Activated T-helper 2 cell treated with anti-CD3 and anti-CD28 coated beads, Interferon-gamma antibody, Interleukin-2, Interleukin-4, amounts not matched to agents 10 μg/mL and 5 μg/mL and 100 μg/mL, durations not matched to agents 14 hours and 24 hours and 36 hours (primary cell): ENCODE measurements around the gene CLN6. TPM values are rescaled to one million over a fixed set of nuclear protein-coding genes. Genes with fewer than 3 reads are reported as not detected.
"Not testable (repeated sequence)": the region's sequence is repeated elsewhere in the genome, so short reads cannot be mapped to it uniquely, and the experiment has no call there.

Experiments
- DNase-seq: peaks from one replicate; pipeline ENCODE4 v3.0.0; 2021; ENCODE audit warnings: low spot score
- H3K27ac Mint-ChIP-seq: one replicate; pipeline ENCODE4 v1.8.0; 2021; ENCODE audit warnings: mixed read lengths
- H3K27me3 Mint-ChIP-seq: one replicate; pipeline ENCODE4 v1.8.0; 2021; ENCODE audit warnings: low read depth, mixed read lengths
- H3K36me3 Mint-ChIP-seq: one replicate; pipeline ENCODE4 v1.8.0; 2021; ENCODE audit warnings: low read depth, mixed read lengths
- H3K4me1 Mint-ChIP-seq: one replicate; pipeline ENCODE4 v1.8.0; 2021; ENCODE audit warnings: low read depth, mixed read lengths
- H3K4me3 Mint-ChIP-seq: one replicate; pipeline ENCODE4 v1.8.0; 2021; ENCODE audit warnings: low read depth, mild to moderate bottlenecking, moderate library complexity, mixed read lengths
- H3K9me3 Mint-ChIP-seq: one replicate; pipeline ENCODE4 v1.8.0; 2021; ENCODE audit warnings: mixed read lengths
- intact Hi-C: fragments of 100-400 bp; cut with micrococcal nuclease; formaldehyde crosslinking; loops from one replicate; pipeline ENCODE4 v1.15.1; 2023
- total RNA-seq: library from RNA; stranded (reverse); gene quantifications from 2 replicates; pipeline ENCODE4 v1.2.3, GENCODE V29; 2022

CLN6 gene
- total RNA-seq, 1 donor from 2014 or later = 82.4 TPM

- Mint-ChIP-seq H3K27me3 (no peaks in the 10 kb centered on the region), H3K4me3 (peak overlapping the region; percentile 94), H3K9me3 (no peaks in the 10 kb centered on the region), H3K4me1 (peaks cover 37% of the 10 kb centered on the region), H3K27ac (peak overlapping the region; percentile 26), H3K36me3 (peaks cover 33% of the 10 kb centered on the region)
- intact Hi-C loops = loop anchor here (2.0 to 5.0 kb wide), 2 partner anchors 50 to 173 kb away; partner anchors contain the start of genes FEM1B and PIAS1
- DNase-seq = no peak
Observed at GRCh38 chr15:68227643-68228142, 1.8 kb downstream of the CLN6 start.

- peaks cover 37% of the 10 kb centered on the region for H3K4me1 Mint-ChIP-seq
- H3K36me3 Mint-ChIP-seq = peaks cover 37% of the 10 kb centered on the region
- intact Hi-C loops = loop anchor here (5.0 kb wide), 1 partner anchor 52 kb away; the partner anchor contains the start of gene FEM1B
- H3K4me3 Mint-ChIP-seq, H3K27me3 Mint-ChIP-seq, DNase-seq, H3K9me3 Mint-ChIP-seq, H3K27ac Mint-ChIP-seq: not testable (repeated sequence)
Observed at GRCh38 chr15:68225442-68225841, 4.1 kb downstream of the CLN6 start.

GRCh38 chr15:68224546-68225250 lies 4.8 kb downstream of the CLN6 start:
- no peaks in the 10 kb centered on the region for H3K9me3 Mint-ChIP-seq
- H3K4me3 Mint-ChIP-seq = no peak overlapping the region
- intact Hi-C loops = loop anchor here (5.0 kb wide), 1 partner anchor 53 kb away; the partner anchor contains the start of gene FEM1B
- H3K36me3 Mint-ChIP-seq = peaks cover 37% of the 10 kb centered on the region
- no peak for DNase-seq
- peaks cover 32% of the 10 kb centered on the region for H3K4me1 Mint-ChIP-seq
- H3K27me3 Mint-ChIP-seq = no peaks in the 10 kb centered on the region
- H3K27ac Mint-ChIP-seq = peak overlapping the region; percentile 18

GRCh38 chr15:68224108-68224507 lies 5.4 kb downstream of the CLN6 start:
- H3K4me1 Mint-ChIP-seq = peaks cover 32% of the 10 kb centered on the region
- DNase-seq = no peak
- no peaks in the 10 kb centered on the region for H3K27me3 Mint-ChIP-seq
- no peak overlapping the region for H3K4me3 Mint-ChIP-seq
- H3K9me3 Mint-ChIP-seq = no peaks in the 10 kb centered on the region
- H3K27ac Mint-ChIP-seq = no peak overlapping the region
- intact Hi-C loops = no loop called here
- H3K36me3 Mint-ChIP-seq = peaks cover 37% of the 10 kb centered on the region

- peaks cover 25% of the 10 kb centered on the region for H3K4me1 Mint-ChIP-seq
- H3K27me3 Mint-ChIP-seq = no peaks in the 10 kb centered on the region
- intact Hi-C loops = no loop called here
- no peak for DNase-seq
- no peak overlapping the region for H3K27ac Mint-ChIP-seq
- H3K9me3 Mint-ChIP-seq = no peaks in the 10 kb centered on the region
- peaks cover 39% of the 10 kb centered on the region for H3K36me3 Mint-ChIP-seq
- no peak overlapping the region for H3K4me3 Mint-ChIP-seq
Observed at GRCh38 chr15:68223171-68223570, 6.4 kb downstream of the CLN6 start.

GRCh38 chr15:68222432-68222743 lies 7.1 kb downstream of the CLN6 start:
- H3K27ac Mint-ChIP-seq, intact Hi-C loops, H3K9me3 Mint-ChIP-seq, DNase-seq, H3K4me3 Mint-ChIP-seq, H3K27me3 Mint-ChIP-seq: not testable (repeated sequence)
- Mint-ChIP-seq H3K36me3 (peaks cover 41% of the 10 kb centered on the region), H3K4me1 (peaks cover 20% of the 10 kb centered on the region)

- H3K4me1 Mint-ChIP-seq = peaks cover 17% of the 10 kb centered on the region
- DNase-seq, intact Hi-C loops: not testable (repeated sequence)
Observed at GRCh38 chr15:68221530-68222431, 7.7 kb downstream of the CLN6 start.

GRCh38 chr15:68220967-68221366 lies 8.6 kb downstream of the CLN6 start:
- no peaks in the 10 kb centered on the region for H3K27me3 Mint-ChIP-seq
- intact Hi-C loops = no loop called here
- DNase-seq = no peak
- H3K36me3 Mint-ChIP-seq = peaks cover 45% of the 10 kb centered on the region
- peaks cover 13% of the 10 kb centered on the region for H3K4me1 Mint-ChIP-seq
- no peaks in the 10 kb centered on the region for H3K9me3 Mint-ChIP-seq
- H3K27ac Mint-ChIP-seq = no peak overlapping the region
- H3K4me3 Mint-ChIP-seq = no peak overlapping the region

More at GRCh38 chr15:68221530-68222431, 7.7 kb downstream of the CLN6 start:
- H3K27me3 Mint-ChIP-seq, H3K27ac Mint-ChIP-seq, H3K9me3 Mint-ChIP-seq, H3K4me3 Mint-ChIP-seq: not testable (repeated sequence)
- H3K36me3 Mint-ChIP-seq = peaks cover 41% of the 10 kb centered on the region

GRCh38 chr15:68220489-68220888 lies 9.0 kb downstream of the CLN6 start:
- Mint-ChIP-seq H3K4me1 (peaks cover 14% of the 10 kb centered on the region), H3K4me3 (no peak overlapping the region), H3K36me3 (peaks cover 45% of the 10 kb centered on the region), H3K27ac (no peak overlapping the region), H3K9me3 (no peaks in the 10 kb centered on the region), H3K27me3 (no peaks in the 10 kb centered on the region)
- DNase-seq = no peak
- intact Hi-C loops = no loop called here

GRCh38 chr15:68218847-68219798 lies 10.4 kb downstream of the CLN6 start:
- Mint-ChIP-seq H3K27ac (peak overlapping the region; percentile 12), H3K27me3 (no peaks in the 10 kb centered on the region), H3K4me3 (no peak overlapping the region), H3K36me3 (peaks cover 32% of the 10 kb centered on the region), H3K9me3 (no peaks in the 10 kb centered on the region), H3K4me1 (peaks cover 6% of the 10 kb centered on the region)
- DNase-seq = no peak
- intact Hi-C loops = no loop called here

- DNase-seq = no peak
- Mint-ChIP-seq H3K27ac (no peak overlapping the region), H3K9me3 (no peaks in the 10 kb centered on the region), H3K36me3 (peaks cover 34% of the 10 kb centered on the region), H3K4me3 (no peak overlapping the region), H3K4me1 (peaks cover 6% of the 10 kb centered on the region), H3K27me3 (no peaks in the 10 kb centered on the region)
- intact Hi-C loops = no loop called here
Observed at GRCh38 chr15:68218331-68218730, 11.2 kb downstream of the CLN6 start.

GRCh38 chr15:68217341-68217740 lies 12.2 kb downstream of the CLN6 start:
- Mint-ChIP-seq H3K4me3 (no peak overlapping the region), H3K4me1 (peaks cover 3% of the 10 kb centered on the region), H3K27me3 (no peaks in the 10 kb centered on the region), H3K9me3 (no peaks in the 10 kb centered on the region), H3K36me3 (peaks cover 24% of the 10 kb centered on the region), H3K27ac (no peak overlapping the region)
- no peak for DNase-seq
- intact Hi-C loops = no loop called here
